Measurements from ENCODE around the gene DTNB.

Gene DTNB

GRCh38 chr2:25361261-25362048, 311.9 kb downstream of the DTNB start:
- DNase-seq = no peak

- DNase-seq = no peak
These were observed 314.5 kb downstream of the DTNB start for GRCh38 chr2:25358836-25359235.

GRCh38 chr2:25358249-25358815, 315.0 kb downstream of the DTNB start:
- no peak for DNase-seq

GRCh38 chr2:25356088-25356487, 317.3 kb downstream of the DTNB start:
- DNase-seq = no peak

DNA sequence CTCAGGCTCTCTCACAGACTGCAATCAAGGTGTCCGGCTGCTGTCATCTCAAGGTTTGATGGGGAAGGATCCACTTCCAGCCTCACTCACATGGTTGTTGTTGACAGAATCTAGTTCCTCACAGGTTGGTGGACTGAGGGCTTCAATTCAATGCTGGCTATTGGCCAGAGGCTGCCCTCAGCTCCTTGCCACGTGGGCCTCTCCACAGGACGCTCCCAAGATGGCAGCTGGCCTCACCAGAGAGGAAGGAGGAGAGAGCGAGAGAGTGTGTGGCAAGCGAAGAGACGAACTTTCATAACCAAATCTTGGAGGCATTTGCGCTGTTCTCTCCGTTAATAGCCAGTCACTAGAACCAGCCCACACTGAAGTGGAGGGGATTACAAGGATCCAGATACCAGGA, 318.1 kb downstream of the DTNB start:
- no peak for DNase-seq

DNA sequence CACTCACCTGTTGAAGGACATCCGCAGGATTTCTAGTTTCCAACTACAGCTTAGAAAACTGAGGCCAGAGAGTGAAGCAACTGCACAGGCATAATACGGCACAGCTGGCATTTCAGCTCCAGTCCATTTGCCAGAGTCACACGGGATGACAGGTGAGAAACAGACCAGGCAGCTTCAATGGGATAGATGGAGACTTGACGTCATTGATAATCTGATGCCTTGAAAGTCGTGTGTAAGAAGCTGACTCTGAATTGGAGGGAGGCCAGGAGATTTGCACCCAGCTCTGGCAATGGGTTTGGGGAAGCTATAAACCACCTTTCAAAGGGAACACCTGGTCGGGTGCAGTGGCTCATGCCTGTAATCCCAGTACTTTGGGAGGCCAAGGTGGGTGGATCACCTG, 319.3 kb downstream of the DTNB start:
- no peak for DNase-seq

- DNase-seq = no peak
These were observed 324.0 kb downstream of the DTNB start for GRCh38 chr2:25349397-25349796.

GRCh38 chr2:25347846-25348245, 325.5 kb downstream of the DTNB start:
- no peak for DNase-seq

GRCh38 chr2:25347205-25347815, 326.1 kb downstream of the DTNB start:
- DNase-seq = no peak

DNA sequence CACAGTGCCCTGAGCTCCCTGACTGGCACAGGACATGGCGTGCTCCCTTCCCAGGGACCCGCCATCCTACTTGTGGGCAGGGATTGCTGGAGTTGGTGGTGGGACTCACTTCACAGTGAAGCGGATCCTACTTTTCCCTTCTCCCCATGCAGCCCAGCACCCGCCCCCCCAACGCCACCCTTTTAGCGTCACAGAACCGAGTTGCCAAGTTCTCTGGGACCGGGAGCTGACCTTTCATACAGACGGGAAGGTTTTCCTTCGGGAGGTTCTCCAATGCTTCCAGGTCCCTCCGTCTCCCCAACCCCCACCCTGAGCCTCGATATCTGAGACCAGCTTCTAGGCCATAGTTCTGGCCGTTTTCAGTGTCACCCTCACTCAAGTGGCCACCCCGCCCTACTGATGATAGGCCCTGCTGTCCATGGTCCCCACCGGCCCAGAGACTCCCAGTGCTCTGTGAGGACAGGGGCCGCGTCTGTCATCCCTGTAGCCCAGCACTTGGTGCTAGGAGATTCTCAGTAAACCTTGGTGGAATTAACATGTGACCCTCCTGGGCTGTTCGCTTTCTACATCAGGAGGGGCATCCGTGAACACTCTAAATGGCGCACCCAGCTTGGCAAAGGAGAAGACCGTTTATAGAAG, 330.1 kb downstream of the DTNB start:
- no peak for DNase-seq

DNA sequence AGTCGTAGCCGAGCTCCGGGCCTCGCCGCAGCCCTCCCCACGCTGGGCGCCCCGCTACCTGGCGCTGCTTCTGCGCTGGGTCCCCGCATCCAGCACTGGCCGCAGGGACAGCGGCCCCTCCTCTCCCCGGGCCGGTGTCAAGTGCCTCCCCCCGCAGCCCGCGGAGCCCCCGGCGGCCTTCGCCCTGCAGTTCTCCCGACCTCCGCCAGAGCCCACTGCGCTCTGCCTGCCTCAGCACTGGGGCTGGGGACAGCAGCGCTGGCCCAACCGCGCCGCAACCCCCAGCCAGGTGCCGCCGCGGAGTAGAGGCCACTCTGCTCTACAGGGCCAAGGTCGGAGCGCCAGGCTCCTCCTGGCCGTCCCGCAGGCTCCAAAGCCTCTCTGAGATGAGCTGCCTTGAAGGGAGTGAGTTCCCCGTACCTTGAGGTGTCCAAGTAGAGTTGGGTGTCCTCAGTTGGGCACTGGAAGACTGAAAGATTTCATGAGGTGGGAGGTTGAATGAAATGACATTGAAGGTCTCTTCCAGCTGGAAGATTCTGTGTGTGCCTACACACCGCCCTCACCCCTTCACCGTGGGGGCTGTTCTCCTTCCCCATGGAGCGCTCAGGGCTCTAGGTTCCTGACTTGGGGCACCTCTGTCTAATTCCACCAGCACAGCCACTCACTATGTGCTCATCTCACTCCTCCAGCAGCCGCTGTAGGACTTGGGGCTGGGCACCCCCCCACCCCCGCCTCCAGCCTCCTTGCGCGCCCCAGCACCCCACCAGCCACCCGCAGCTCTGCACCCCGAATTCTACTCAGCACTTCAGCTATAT, 330.8 kb downstream of the DTNB start:
- DNase-seq = peak; percentile 88

DNA sequence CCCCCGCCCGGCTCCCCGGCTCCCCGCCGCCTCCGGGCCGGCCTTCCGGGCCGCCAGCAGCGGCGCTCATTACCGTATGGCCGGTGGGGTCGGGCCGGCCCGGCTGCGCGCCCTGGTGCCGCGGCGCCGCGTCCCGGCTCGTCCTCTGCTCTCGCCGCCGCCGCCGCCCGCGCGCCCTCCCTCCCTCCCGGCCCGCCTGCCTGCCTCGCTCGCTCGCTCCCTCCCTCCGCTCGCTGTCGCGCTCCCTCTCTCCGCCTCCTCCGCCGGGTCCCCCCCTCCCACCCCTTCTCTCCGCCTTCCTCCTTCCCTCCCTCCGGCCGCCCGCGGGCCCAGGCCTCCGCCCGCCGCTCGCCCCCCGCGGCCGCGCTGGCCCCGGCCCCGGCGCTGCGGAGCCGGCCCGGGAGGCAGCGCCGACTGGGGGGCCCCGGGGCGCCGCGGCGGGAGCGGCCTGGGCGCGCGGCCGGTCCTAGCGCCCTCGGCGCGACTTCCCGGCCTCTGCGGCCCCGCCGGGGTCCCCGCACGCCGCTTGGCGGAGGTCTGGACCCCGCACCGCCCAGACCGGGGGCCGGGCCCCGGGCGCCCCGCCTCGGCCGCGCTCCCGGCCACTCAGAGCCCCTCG, 331.5 kb downstream of the DTNB start, which contains the start of gene DNMT3A:
Gene DNMT3A, minus strand, starts transcription at position 173 of the 619 bp plus-strand sequence. CDS start 27,941 bp downstream, outside the sequence.
- peak; percentile 59 for DNase-seq

DNA sequence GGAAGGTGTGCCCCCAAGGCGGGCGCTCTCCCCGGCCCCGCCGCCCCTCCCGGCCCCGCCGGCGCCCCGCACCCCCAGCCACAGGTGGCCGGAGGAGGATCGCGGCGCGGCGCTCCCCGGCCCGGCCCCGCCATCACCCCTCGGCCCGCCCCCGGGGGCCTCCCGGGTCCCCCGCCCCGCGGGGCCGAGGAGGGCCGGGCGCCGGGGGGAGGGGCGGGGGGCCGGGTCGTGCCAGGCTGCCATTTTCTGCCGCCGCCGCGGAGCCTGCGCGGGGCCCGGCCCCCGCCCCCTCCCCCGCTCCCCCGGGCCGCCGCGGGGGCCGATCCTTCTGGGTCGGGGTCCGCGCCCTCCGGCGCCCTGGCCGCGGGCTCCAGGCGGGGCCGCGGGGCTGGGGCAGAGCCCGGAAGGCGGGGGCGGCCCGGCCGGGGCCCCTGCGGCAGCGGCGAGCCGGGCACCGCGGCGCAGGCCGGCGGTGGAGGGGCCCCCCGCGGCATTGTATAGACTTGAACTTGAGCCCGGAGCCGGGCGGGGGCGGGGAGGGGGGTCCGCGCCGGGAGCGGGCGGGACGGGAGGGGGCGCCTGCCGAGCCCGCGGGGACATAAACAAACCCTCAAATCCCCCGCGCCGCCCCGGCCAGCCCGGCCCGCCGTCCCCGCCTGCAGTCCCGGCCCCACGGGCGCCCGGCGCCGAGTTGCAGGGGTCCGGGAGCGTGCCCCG, 332.2 kb downstream of the DTNB start:
- DNase-seq = no peak

DNA sequence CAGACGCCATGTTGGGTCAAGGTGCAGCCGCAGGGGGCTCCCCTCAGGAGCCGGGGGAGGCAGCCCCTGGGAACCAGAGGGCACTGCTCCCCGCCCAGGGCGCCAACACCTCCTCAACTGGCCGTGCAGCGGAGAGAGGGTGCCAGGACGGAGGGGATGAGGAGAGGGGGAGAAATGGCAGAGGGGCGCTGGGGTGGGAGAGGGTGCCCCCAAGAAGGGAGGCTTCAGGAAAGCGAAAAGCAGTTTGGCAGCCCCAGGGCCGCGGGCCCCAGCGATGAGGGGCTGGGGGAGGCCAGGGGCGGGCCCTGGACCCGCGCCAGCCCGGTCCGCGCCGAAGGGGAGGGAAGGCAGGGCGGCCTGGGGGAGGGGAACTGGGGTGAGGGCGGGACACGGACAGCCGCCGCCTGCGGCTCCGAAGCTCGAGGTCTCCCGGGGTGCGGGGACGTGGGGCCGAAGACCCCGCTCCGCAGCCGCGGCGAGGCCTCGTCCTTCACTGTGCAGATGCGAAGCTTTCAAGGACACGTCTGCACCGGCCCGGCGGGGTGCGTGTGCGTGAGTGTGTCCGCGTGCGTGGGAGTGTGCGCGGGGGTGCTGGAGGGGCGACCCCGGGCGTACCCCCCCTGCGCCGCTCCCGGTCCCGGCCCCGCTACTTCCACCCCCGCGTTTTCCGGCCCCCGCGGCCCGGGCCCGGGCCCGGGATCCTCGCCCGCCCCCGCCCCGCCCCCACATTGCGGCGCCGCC, 333.0 kb downstream of the DTNB start:
- no peak for DNase-seq

DNA sequence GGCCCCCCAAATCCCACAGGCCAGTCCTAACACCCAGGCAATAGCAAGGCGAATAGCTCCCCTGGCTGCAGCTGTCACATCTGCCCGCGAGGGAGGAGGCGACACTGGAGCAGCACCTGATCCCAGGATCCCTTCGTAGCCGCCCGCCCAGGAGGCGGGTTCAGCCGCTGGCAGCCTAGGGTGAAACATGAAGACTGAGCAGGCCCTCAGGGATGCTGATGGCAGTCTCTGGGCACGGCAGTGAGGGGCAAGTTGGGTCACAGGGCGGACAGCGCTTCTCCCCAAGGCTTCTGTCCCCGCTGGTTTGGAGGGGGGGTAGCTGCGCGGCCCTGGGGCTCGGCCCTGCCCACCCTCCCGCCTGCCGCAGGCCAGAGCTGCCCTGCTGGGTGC, 333.6 kb downstream of the DTNB start:
- no peak for DNase-seq

DNA sequence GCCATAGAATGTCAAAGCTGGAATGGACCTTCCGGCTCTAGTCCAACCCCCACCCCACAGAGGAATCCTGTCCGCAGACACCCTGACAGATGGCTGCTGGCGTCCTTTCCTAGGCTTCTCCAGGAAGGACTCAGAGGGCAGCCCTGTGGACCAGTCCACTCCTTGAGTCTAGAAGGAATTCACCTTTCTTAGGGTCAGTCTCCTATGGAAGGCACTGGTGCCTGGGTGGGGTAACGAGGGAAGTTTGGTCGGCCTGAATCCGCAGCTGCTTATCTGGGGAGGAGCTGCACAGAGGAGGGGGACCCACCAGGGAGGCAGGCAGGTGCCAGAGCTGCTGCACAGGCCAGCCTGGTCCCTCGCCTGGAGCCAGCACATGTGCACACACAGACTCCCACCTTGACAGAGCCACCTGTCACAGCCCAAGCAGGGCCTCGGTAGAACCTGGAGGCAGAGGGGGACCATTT, 334.1 kb downstream of the DTNB start:
- DNase-seq = no peak

DNA sequence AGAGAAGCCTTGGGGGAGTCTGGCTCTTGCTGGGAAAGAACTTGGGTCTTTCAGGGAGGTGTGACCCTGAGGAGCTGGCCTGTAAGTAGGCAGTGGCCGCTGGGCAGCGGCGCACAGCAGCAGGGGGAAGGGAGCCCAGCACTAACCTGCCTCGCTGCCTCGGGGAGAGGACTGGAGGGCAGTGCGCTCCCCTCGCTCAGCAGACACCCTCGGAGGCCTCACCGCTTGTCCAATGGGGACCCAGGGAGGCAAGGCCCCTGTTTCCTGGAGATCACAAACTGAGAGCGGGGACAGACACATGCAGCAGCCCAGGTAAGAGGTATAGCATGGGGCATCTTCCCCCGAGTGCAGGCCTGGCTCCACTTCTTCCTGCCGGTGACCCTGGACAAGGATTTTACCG, 335.0 kb downstream of the DTNB start:
- DNase-seq = no peak

- DNase-seq = no peak
These were observed 335.5 kb downstream of the DTNB start for GRCh38 chr2:25337891-25338290.

GRCh38 chr2:25337276-25337675, 336.1 kb downstream of the DTNB start:
- no peak for DNase-seq

DNA sequence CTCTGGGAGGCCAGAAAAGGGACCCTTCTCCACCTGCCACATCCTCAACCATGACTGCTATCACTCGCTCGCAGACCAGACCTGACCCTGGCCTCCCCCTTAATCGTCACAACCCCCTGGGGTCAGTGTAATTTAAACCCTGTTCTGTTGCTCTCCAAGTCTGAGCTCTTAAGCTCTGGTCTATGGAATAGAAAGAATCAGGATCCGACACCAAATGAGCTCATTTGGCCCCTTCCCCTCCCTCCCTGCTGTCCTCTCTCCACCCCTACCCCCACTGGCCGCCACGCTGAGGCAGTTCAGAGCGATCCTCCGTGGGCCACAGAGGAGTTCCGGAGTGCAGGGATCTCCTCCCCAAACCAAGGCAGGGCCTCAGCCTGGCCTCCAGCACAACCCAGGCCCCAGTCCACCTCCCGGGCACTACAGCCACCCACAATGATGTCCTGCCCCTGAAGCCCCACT, 337.0 kb downstream of the DTNB start:
- no peak for DNase-seq

- DNase-seq = no peak
These were observed 337.4 kb downstream of the DTNB start for GRCh38 chr2:25335971-25336370.
